GM12801 (cell line): ENCODE results near the gene RAB11A.

ENCODE experiments used
- TF ChIP-seq, protein P1 (sequence below): IDR thresholded peaks from one replicate; pipeline ENCODE4 v1.5.1; 2011; ENCODE audit warnings: control low read depth; ENCODE audit not compliant: insufficient read length; ENCODE audit errors: extremely low read depth

RAB11A gene

DNA sequence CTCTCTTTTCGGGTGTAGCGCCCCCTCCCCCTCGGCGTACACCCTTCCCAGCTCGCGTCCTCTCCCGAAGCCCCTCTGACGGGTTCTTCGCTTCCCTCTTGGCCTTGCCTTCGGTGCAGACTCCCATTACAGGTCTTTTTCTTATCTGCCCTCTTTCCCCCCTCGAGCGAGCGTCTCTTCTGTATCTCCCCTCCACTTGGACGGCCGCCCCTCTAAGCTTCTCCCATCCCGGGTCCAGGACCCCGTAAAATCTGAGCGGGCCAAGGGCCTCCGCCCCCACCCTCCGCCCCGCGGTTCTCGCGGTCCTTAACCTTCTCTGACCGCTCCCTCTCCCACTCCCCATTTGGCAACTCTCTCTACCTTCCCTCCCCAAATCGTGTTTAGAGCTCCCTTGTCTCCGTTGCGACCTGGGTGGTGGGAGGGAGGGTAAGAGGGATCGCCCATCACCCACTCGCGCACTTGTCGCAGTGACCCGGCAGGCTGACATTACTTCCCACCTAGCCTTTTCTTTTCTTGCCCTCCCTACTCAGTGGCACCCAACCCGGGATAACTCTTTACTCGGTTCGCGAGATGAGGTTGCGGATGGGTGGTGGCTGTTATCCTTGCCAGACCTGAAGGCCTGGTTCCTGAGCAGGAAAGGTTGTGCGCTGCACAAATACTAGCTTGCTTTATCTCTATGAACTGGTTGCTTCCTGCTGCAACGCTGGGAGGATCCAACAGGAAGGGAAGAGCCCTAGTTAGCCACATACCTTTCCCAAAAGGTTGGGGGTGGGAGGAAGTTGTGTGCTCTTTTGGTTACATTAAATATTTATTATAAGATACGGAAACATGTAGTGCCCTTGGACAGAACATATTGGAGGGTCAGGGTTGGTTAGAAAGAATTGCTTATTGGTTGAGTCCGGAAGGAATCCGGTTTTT is 922 bp downstream of the RAB11A start:
- TF ChIP-seq, protein P1, sequence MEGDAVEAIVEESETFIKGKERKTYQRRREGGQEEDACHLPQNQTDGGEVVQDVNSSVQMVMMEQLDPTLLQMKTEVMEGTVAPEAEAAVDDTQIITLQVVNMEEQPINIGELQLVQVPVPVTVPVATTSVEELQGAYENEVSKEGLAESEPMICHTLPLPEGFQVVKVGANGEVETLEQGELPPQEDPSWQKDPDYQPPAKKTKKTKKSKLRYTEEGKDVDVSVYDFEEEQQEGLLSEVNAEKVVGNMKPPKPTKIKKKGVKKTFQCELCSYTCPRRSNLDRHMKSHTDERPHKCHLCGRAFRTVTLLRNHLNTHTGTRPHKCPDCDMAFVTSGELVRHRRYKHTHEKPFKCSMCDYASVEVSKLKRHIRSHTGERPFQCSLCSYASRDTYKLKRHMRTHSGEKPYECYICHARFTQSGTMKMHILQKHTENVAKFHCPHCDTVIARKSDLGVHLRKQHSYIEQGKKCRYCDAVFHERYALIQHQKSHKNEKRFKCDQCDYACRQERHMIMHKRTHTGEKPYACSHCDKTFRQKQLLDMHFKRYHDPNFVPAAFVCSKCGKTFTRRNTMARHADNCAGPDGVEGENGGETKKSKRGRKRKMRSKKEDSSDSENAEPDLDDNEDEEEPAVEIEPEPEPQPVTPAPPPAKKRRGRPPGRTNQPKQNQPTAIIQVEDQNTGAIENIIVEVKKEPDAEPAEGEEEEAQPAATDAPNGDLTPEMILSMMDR: no peak

DNA sequence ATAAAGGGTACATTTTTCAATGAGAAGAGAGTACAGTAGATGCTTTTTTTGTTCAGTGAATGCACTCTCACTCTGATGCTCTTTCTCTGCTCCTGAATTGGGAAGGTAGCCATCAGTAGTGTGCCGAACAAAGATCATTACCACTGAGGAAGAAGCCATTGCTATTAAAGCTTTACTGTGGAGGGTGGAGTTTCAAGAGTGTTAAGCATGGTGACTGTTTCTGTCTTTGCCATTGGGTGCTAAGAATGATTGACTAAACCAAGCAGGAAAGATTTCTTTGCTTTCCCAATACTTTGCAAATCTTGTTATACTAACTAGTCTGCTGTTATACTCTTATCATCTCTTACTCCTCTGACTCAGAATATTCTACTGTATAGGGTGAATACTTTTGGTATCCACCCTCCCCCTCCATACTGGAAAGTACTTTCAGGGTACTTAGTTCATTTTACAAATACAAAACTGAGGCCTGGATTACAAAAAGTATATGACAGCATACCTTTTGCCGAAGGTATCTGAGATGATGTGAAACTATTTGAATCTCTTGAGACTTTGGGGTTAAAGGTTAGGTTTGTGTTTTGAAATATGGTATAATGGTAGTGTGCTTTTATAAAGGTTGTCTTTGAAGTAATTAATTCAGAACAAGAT is 1.7 kb downstream of the RAB11A start:
- TF ChIP-seq, protein P1: no peak

DNA sequence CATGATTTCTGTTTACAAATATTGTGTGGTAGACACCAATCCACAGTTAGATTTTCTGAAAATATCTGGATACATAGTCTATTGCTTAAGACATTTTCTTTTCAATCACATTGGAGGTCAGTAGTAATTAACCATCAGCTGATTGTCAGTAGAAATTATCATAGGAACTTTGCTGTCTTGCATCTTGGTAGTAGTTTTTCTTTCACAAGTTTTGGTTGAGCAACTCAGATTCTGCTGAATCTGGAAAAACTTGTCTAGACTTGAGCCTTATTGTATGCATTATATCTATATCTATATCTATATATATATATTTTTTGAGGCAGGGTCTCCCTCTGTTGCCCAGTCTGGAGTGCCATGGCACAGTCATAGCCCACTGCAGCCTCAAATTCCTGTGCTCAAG is 4.0 kb downstream of the RAB11A start:
- TF ChIP-seq, protein P1: no peak

DNA sequence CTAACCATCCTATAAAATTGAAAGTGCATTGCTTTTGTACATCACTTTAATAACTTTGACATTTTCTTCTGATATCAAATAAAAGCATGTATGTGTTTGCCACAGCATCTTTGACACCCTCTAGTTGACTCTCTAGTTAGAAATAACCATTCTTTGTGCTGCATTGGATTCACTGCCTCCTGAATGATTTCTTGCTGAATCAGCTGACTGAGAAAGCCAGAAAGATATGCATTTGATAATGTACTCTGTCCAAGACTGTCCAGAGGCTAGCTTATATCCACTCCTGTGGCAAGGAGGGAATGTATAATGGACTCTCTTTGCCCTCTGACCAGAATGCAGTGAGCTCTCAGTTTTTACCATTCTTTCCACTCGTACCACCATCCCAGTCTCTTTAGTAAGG is 6.2 kb downstream of the RAB11A start:
- TF ChIP-seq, protein P1: no peak

DNA sequence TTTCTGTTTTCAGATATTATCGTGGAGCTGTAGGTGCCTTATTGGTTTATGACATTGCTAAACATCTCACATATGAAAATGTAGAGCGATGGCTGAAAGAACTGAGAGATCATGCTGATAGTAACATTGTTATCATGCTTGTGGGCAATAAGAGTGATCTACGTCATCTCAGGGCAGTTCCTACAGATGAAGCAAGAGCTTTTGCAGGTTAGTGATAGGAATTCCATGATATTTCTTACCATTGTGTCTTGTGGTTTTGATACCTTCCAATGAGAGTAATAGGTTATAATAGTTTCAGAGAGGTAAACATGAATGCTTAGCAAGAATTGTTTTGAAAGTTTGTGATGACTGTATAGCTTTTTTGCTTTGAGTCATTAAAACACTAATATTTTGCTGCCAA is 8.5 kb downstream of the RAB11A start:
- TF ChIP-seq, protein P1: no peak

DNA sequence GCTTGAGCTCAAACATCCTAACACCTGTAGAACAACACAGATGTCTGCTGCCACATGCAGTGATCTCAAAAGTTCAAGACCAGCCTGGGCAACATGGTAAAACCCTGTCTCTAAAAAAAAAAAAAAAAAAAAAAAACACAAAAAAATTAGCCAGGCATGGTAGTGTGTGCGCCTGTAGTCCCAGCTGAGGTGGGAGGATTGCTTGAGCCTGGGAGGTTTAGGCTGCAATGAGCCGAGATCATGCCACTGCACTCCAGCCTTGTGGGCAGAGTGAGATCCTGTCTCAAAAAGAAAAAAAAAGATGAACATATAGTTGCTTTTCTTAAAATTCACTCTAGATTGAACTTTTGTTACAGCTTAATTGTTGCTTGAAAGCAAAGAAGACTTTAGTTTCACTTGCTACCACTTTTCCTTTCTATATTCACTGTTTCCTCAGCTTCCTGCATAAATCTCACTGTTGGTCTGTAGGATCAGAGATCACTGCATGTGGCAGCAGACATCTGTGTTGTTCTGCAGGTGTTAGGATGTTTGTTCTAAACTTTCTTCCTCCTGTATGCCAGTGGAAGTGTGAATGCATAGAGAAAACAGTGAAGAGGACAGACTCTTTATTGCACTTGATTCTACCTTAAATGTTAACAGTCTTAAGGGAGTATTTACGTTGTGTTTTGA is 12.6 kb downstream of the RAB11A start:
- TF ChIP-seq, protein P1: no peak

DNA sequence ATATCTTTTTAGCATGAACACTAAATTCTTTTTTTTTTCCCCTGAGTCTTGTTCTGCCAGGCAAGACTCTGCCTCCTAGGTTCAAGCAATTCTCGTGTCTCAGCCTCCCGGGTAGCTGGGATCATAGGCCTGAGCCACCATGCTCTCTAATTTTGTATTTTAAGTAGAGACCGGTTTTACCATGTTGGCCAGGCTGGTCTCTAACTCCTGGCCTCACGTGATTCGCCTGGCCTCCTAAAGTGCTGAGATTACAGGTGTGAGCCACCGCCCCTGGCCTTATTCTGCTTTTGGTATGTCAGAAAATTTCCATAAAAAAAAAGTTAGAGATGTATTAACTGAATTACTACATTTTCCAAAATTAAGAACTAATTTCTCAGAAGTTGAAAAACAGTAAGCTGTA is 14.3 kb downstream of the RAB11A start:
- TF ChIP-seq, protein P1: no peak
